H1 (cell line): ENCODE data around the gene SCIMP. TPM values are rescaled to one million over a fixed set of nuclear protein-coding genes. Genes with fewer than 3 reads are reported as not detected.

Experiments
- CTCF ChIA-PET: fragments of 300-600 bp; sonication (Branson Sonifier 250); formaldehyde crosslinking; loops from one replicate; lab custom pipeline; 2021; ENCODE audit not compliant: partially characterized antibody; lab: Charles Lee
- POLR2A ChIA-PET: fragments of 300-600 bp; sonication (Branson Sonifier 250); formaldehyde crosslinking; loops from one replicate; lab custom pipeline; 2021; ENCODE audit warnings: inconsistent platforms; ENCODE audit not compliant: partially characterized antibody; lab: Charles Lee
- DNase-seq, 2 experiments: peaks; one replicate each; pipeline versions ENCODE4 v3.0.0 to v3.0.0-alpha.2; 2010 to 2022; ENCODE audit warnings: low spot score in 2 of 2, low read depth in 1 of 2, mixed read lengths in 1 of 2
- FAIRE-seq: peaks from 2 replicates; lab custom pipeline; 2011; peaks lifted over from hg19 to GRCh38; lab: Jason Lieb, UNC
- H2AFZ ChIP-seq: 2 replicates; pipeline ENCODE4 v1.8.1; 2012; ENCODE audit warnings: low read length, inconsistent platforms
- H2AK5ac ChIP-seq: 2 replicates; pipeline ENCODE4 v1.6.1; 2013; ENCODE audit warnings: low read depth, low read length
- H2BK120ac ChIP-seq: replicated peaks from 2 replicates; pipeline ENCODE3; 2013; ENCODE audit warnings: low read depth, low read length, inconsistent platforms
- H2BK12ac ChIP-seq: 2 replicates; pipeline ENCODE4 v1.6.1; 2013; ENCODE audit warnings: low read depth, low read length
- H2BK15ac ChIP-seq: 2 replicates; pipeline ENCODE4 v1.6.1; 2013; ENCODE audit warnings: low read length
- H2BK20ac ChIP-seq: 2 replicates; pipeline ENCODE4 v1.6.1; 2013; ENCODE audit warnings: low read length
- H2BK5ac ChIP-seq: 2 replicates; pipeline ENCODE4 v1.6.1; 2013; ENCODE audit warnings: low read depth, low read length
- H3K14ac ChIP-seq: 2 replicates; pipeline ENCODE4 v1.6.1; 2013; ENCODE audit warnings: inconsistent platforms; ENCODE audit not compliant: insufficient read length
- H3K18ac ChIP-seq: 2 replicates; pipeline ENCODE4 v1.6.1; 2013; ENCODE audit warnings: low read length; ENCODE audit errors: extremely low read depth
- H3K23ac ChIP-seq: 2 replicates; pipeline ENCODE4 v1.6.1; 2013; ENCODE audit warnings: inconsistent platforms; ENCODE audit not compliant: insufficient read length
- H3K23me2 ChIP-seq: 2 replicates; pipeline ENCODE4 v1.6.1; 2013; ENCODE audit warnings: low read depth, low read length
- H3K27ac ChIP-seq: 2 replicates; pipeline ENCODE4 v1.6.1; 2011; ENCODE audit warnings: low read depth, low read length, inconsistent platforms
- H3K27me3 ChIP-seq, 4 experiments: replicated peaks in 1 of 4; 1 replicate in 1 of 4; 2 replicates in 3 of 4; pipeline versions ENCODE4 v1.6.1 to v1.8.1; 2011 to 2013; ENCODE audit warnings: low read length in 3 of 4, mild to moderate bottlenecking in 3 of 4, inconsistent platforms in 2 of 4, mixed read lengths in 2 of 4, moderate library complexity in 1 of 4; ENCODE audit not compliant: control insufficient read depth in 3 of 4, insufficient read depth in 3 of 4; ENCODE audit errors: extremely low read depth in 1 of 4
- H3K36me3 ChIP-seq, 4 experiments: 2 replicates each; pipeline versions ENCODE4 v1.6.1 to v1.8.1; 2011 to 2013; ENCODE audit warnings: mild to moderate bottlenecking in 4 of 4, low read length in 3 of 4, moderate library complexity in 2 of 4, control low read depth in 1 of 4, inconsistent platforms in 1 of 4; ENCODE audit not compliant: insufficient read depth in 4 of 4, control insufficient read depth in 2 of 4
- H3K4ac ChIP-seq: replicated peaks from 2 replicates; pipeline ENCODE3; 2013; ENCODE audit warnings: low read length, low read depth, mixed read lengths, inconsistent platforms; ENCODE audit not compliant: insufficient read length
- H3K4me1 ChIP-seq, 4 experiments: replicated peaks in 1 of 4; 1 replicate in 1 of 4; 2 replicates in 3 of 4; pipeline versions ENCODE4 v1.6.1 to v1.8.1; 2011 to 2013; ENCODE audit warnings: low read length in 3 of 4, inconsistent platforms in 2 of 4, mixed read lengths in 1 of 4; ENCODE audit not compliant: insufficient read depth in 4 of 4, control insufficient read depth in 3 of 4
- H3K4me2 ChIP-seq, 2 experiments: 2 replicates each; pipeline versions ENCODE4 v1.6.1 to v1.8.1; 2011 to 2013; ENCODE audit warnings: low read depth in 2 of 2, low read length in 2 of 2, control low read depth in 1 of 2, inconsistent platforms in 1 of 2, mild to moderate bottlenecking in 1 of 2; ENCODE audit not compliant: insufficient read depth in 1 of 2
- H3K4me3 ChIP-seq, 4 experiments: fragments of 200-600, 300-600 bp in 1 of 4; sonication (generic), shearing (Covaris generic), sonication (Bioruptor Twin) in 1 of 4; 2 replicates each; pipeline versions ENCODE4 v1.5.1 to v1.8.1; 2011 to 2016; ENCODE audit warnings: low read length in 4 of 4, low read depth in 3 of 4, control low read depth in 2 of 4, inconsistent platforms in 2 of 4, mild to moderate bottlenecking in 2 of 4, mixed read lengths in 1 of 4, moderate library complexity in 1 of 4; ENCODE audit not compliant: insufficient read depth in 2 of 4; ENCODE audit errors: extremely low read depth in 1 of 4
- H3K56ac ChIP-seq: replicated peaks from 2 replicates; pipeline ENCODE3; 2013; ENCODE audit warnings: low read depth, mild to moderate bottlenecking, mixed read lengths, low read length, inconsistent platforms; ENCODE audit not compliant: insufficient read length
- H3K79me1 ChIP-seq: 2 replicates; pipeline ENCODE4 v1.6.1; 2013; ENCODE audit warnings: low read depth, low read length, control low read depth
- H3K79me2 ChIP-seq, 2 experiments: 2 replicates each; pipeline versions ENCODE4 v1.6.1 to v1.8.1; 2012 to 2013; ENCODE audit warnings: low read length in 2 of 2, mild to moderate bottlenecking in 2 of 2, inconsistent platforms in 1 of 2; ENCODE audit not compliant: insufficient read depth in 2 of 2, control insufficient read depth in 1 of 2
- H3K9ac ChIP-seq, 4 experiments: replicated peaks in 1 of 4; 1 replicate in 1 of 4; 2 replicates in 3 of 4; pipeline versions ENCODE4 v1.6.1 to v1.8.1; 2011 to 2013; ENCODE audit warnings: low read depth in 3 of 4, low read length in 3 of 4, control low read depth in 2 of 4, mild to moderate bottlenecking in 2 of 4, moderate library complexity in 2 of 4, inconsistent platforms in 1 of 4; ENCODE audit errors: extremely low read depth in 1 of 4
- H3K9me3 ChIP-seq, 2 experiments: 2 replicates each; pipeline versions ENCODE4 v1.6.1 to v1.8.1; 2012 to 2013; ENCODE audit warnings: mild to moderate bottlenecking in 2 of 2, moderate library complexity in 2 of 2, control low read depth in 1 of 2, inconsistent platforms in 1 of 2, low read depth in 1 of 2, low read length in 1 of 2, mixed read lengths in 1 of 2; ENCODE audit not compliant: insufficient read depth in 2 of 2
- H4K20me1 ChIP-seq, 2 experiments: replicated peaks in 1 of 2; 2 replicates each; pipeline versions ENCODE3 to v1.8.1; 2011 to 2013; ENCODE audit warnings: inconsistent platforms in 2 of 2, low read length in 2 of 2, mild to moderate bottlenecking in 1 of 2; ENCODE audit not compliant: insufficient read depth in 2 of 2, control insufficient read depth in 1 of 2
- H4K5ac ChIP-seq: 2 replicates; pipeline ENCODE4 v1.6.1; 2013; ENCODE audit warnings: low read length, low read depth, mixed read lengths, inconsistent platforms; ENCODE audit not compliant: insufficient read length
- H4K8ac ChIP-seq: 2 replicates; pipeline ENCODE4 v1.8.0; 2013; ENCODE audit warnings: mild to moderate bottlenecking, moderate library complexity, low read length, inconsistent platforms; ENCODE audit not compliant: insufficient read depth; ENCODE audit errors: extremely low read depth
- H4K91ac ChIP-seq: replicated peaks from 2 replicates; pipeline ENCODE3; 2013; ENCODE audit warnings: low read length, mixed read lengths, inconsistent platforms; ENCODE audit not compliant: insufficient read length
- RFX5 ChIP-seq: IDR thresholded peaks from 2 replicates; pipeline ENCODE4 v1.6.1; 2011; ENCODE audit warnings: low read depth, low read length, improper control_type of control experiment, borderline replicate concordance
- WGBS, 2 experiments: shearing (Covaris generic) in 1 of 2; methylation state at CpG; one replicate each; pipeline versions ENCODE4 v1.1.6 to v1.1.7; 2013 to 2015; ENCODE audit warnings: low lambda C conversion rate in 2 of 2, mixed read lengths in 2 of 2, inconsistent platforms in 1 of 2, low coverage in 1 of 2, missing lambda C conversion rate in 1 of 2; ENCODE audit not compliant: insufficient replicate concordance in 2 of 2, insufficient coverage in 1 of 2, insufficient read length in 1 of 2; ENCODE audit errors: extremely low coverage in 1 of 2, missing lambda C conversion rate in 1 of 2; 5-methylcytosine and 5-hydroxymethylcytosine counted together
- polyA plus RNA-seq, 7 experiments: library from polyadenylated mRNA; depleted of rRNA in 3 of 7; stranded (reverse) in 5 of 7; unstranded in 2 of 7; fragments of >200 nt in 5 of 7; fragments of 200-250 nt in 2 of 7; gene quantifications; 1 replicate in 5 of 7; 2 replicates in 1 of 7; 4 replicates in 1 of 7; pipeline versions ENCODE4 v1.2.1 to v1.2.3, GENCODE V29; 2011 to 2013; ENCODE audit warnings: missing spikeins in 2 of 7, mixed read lengths in 2 of 7
- total RNA-seq: library from RNA; stranded (reverse); fragmentation: NEBNext Ultra II Directional; extraction: Animal tissue kit (Norgen Biotek cat#: 25700); gene quantifications from 2 replicates; pipeline ENCODE4 v1.2.1, GENCODE V29; 2021

The SCIMP gene
- total and polyA plus RNA-seq, 2 of the 8 experiments (the other 6 are each of a cell fraction or from before 2014, with no cell fraction given), result not detected

DNA sequence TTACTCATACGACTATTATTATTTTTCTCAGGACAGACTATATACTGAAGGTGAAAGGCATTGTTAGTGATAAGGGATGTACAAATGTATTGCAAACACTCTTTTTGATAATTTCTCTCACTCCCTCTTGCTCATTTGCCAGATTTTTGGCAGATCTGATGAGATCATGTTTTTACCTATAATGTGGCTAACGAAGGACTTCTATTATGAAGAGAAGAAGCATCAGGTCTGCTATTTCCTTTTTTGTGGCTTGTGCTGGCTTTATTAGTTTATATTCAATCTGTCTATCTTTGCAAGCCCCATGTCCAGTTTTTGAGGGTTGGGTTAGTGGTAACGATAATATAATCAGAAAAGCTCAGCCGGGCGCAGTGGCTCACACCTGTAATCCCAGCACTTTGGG is 22.5 kb upstream of the SCIMP start:
- Histone ChIP-seq H2BK5ac (no peak overlapping the region), H4K91ac (no peak overlapping the region), H2BK15ac (no peak overlapping the region), H3K27me3 (no peaks in the 10 kb centered on the region), H2AK5ac (no peak overlapping the region), H4K8ac (no peak overlapping the region), H2BK20ac (no peak overlapping the region), H4K5ac (no peak overlapping the region), H2BK120ac (no peak overlapping the region), H3K9me3 (no peaks in the 10 kb centered on the region), H3K79me2 (no peaks in the 10 kb centered on the region), H3K14ac (no peak overlapping the region), H3K23me2 (no peaks in the 10 kb centered on the region), H3K4me3 (no peak overlapping the region), H3K27ac (no peak overlapping the region), H3K4ac (no peak overlapping the region), H3K56ac (no peak overlapping the region), H2BK12ac (no peak overlapping the region), H3K4me2 (no peak overlapping the region), H2AFZ (no peak overlapping the region), H3K4me1 (peaks cover 0 to 2% (median 0%) of the 10 kb centered on the region in 4 experiments; a peak in 2 of 7 replicates), H3K18ac (no peak overlapping the region), H3K9ac (no peak overlapping the region), H3K79me1 (no peaks in the 10 kb centered on the region), H3K23ac (no peak overlapping the region), H3K36me3 (no peaks in the 10 kb centered on the region), H4K20me1 (peaks cover 0 to 2% of the 10 kb centered on the region in 2 experiments)
- no peak for FAIRE-seq
- POLR2A ChIA-PET, result no interaction called here
- CTCF ChIA-PET, result interaction anchor here (1.1 to 1.5 kb wide), 2 partner anchors 19 to 50 kb away, joined by 3 to 5 read pairs; no protein-coding TSS in a partner anchor
- WGBS, 2 experiments, result 94% methylated on average over 5 of the region's 5 CpGs; no CpG with 5 or more reads in 1 of the 2 experiments
- no peak for DNase-seq
- no peak for TF ChIP-seq RFX5
